K562 (cell line): ENCODE measurements around the gene YBEY. TPM values are rescaled to one million over a fixed set of nuclear protein-coding genes. Genes with fewer than 3 reads are reported as not detected.

Source experiments
- FIP1L1 ChIP-seq: fragments of 200-400 bp; formaldehyde crosslinking; IDR thresholded peaks from 2 replicates; pipeline ENCODE4 v1.6.1; 2018; ENCODE audit warnings: mild to moderate bottlenecking, low read depth, low read length; ENCODE audit not compliant: poor library complexity, severe bottlenecking
- FOXM1 ChIP-seq, 2 experiments: fragments of 450-650 bp in 1 of 2; sonication (generic) in 1 of 2; formaldehyde crosslinking in 1 of 2; IDR thresholded peaks; 2 replicates each; pipeline versions ENCODE4 v1.6.1 to v1.9.0; 2017 to 2022; ENCODE audit warnings: low read depth in 2 of 2, mild to moderate bottlenecking in 2 of 2, missing genetic modification reagents in 1 of 2, moderate library complexity in 1 of 2
- POLR2G ChIP-seq: fragments of 200-400 bp; formaldehyde crosslinking; IDR thresholded peaks from 2 replicates; pipeline ENCODE4 v1.6.1; 2017; ENCODE audit warnings: low read depth, mild to moderate bottlenecking, antibody characterized with exemption, low read length, moderate library complexity
- polyA plus RNA-seq, 8 experiments: library from polyadenylated mRNA; depleted of rRNA in 4 of 8; stranded (reverse) in 5 of 8; unstranded in 3 of 8; fragments of >200 nt; fragmentation: Nextera tagmentation in 2 of 8; fragmentation: Illumina TruSeq in 1 of 8; extraction: Ambion mirVana in 2 of 8; extraction: Trizol in 1 of 8; gene quantifications; 2 replicates each; pipeline versions ENCODE4 v1.2.1 to v1.2.3, GENCODE V29; 2011 to 2014; ENCODE audit warnings: inconsistent platforms in 1 of 8, missing spikeins in 1 of 8
- total RNA-seq, 7 experiments: library from RNA; depleted of rRNA in 6 of 7; stranded (reverse); fragments of >200 nt in 6 of 7; fragmentation: Illumina TruSeq in 2 of 7; extraction: Trizol in 2 of 7; gene quantifications; 2 replicates each; pipeline versions ENCODE4 v1.2.1 to v1.2.3, GENCODE V29; 2011 to 2021; ENCODE audit warnings: low replicate concordance in 1 of 7
- TF ChIP-seq, protein P1 (sequence below): fragments of 450-650 bp; IDR thresholded peaks from 2 replicates; pipeline ENCODE4 v1.6.1; 2017; ENCODE audit warnings: mild to moderate bottlenecking, moderate library complexity
- TF ChIP-seq, protein P2 (sequence below): sonication (generic); formaldehyde crosslinking; IDR thresholded peaks from 2 replicates; pipeline ENCODE4 v1.8.0; 2022; ENCODE audit warnings: mild to moderate bottlenecking, missing genetic modification reagents, borderline replicate concordance
- TF ChIP-seq, protein P3 (sequence below): fragments of 450-650 bp; IDR thresholded peaks from 2 replicates; pipeline ENCODE4 v1.6.1; 2017; ENCODE audit warnings: antibody characterized with exemption

YBEY gene
- total and polyA plus RNA-seq, 9 of the 15 experiments (the other 6 are each of a cell fraction or from before 2014, with no cell fraction given): 6.4 to 28.0 (median 12.4) TPM

DNA sequence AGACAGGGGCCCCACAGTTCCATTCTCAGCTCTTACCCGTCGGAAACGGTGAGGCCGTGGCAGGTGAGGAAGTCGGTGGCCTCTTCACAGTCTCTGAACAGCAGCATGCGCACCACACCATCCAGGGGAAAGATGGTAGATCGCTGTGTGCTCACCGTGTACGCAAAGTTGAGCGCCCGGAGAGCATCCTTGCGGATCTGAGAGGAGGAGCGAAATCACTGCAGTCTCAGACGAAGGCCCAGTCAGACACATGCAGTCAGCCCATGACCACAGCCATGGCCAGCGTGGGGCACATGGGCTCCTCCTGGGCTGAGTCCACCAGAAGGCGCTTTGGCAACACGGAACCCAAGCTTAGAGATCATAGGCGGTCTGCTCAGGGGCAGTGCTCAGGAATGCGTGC lies 19.2 kb upstream of the YBEY start (continued):
- TF ChIP-seq FIP1L1: no peak
- TF ChIP-seq FOXM1 (IDR thresholded peaks at IDR 0.05; ENCODE audit: low read depth): no peak
- TF ChIP-seq FOXM1 (CRISPR knock-in tag; IDR thresholded peaks at IDR 0.05; ENCODE audit: low read depth): no peak
- TF ChIP-seq POLR2G: peak; percentile 59
- TF ChIP-seq, protein P1, sequence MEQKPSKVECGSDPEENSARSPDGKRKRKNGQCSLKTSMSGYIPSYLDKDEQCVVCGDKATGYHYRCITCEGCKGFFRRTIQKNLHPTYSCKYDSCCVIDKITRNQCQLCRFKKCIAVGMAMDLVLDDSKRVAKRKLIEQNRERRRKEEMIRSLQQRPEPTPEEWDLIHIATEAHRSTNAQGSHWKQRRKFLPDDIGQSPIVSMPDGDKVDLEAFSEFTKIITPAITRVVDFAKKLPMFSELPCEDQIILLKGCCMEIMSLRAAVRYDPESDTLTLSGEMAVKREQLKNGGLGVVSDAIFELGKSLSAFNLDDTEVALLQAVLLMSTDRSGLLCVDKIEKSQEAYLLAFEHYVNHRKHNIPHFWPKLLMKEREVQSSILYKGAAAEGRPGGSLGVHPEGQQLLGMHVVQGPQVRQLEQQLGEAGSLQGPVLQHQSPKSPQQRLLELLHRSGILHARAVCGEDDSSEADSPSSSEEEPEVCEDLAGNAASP: no peak
- TF ChIP-seq, protein P2, sequence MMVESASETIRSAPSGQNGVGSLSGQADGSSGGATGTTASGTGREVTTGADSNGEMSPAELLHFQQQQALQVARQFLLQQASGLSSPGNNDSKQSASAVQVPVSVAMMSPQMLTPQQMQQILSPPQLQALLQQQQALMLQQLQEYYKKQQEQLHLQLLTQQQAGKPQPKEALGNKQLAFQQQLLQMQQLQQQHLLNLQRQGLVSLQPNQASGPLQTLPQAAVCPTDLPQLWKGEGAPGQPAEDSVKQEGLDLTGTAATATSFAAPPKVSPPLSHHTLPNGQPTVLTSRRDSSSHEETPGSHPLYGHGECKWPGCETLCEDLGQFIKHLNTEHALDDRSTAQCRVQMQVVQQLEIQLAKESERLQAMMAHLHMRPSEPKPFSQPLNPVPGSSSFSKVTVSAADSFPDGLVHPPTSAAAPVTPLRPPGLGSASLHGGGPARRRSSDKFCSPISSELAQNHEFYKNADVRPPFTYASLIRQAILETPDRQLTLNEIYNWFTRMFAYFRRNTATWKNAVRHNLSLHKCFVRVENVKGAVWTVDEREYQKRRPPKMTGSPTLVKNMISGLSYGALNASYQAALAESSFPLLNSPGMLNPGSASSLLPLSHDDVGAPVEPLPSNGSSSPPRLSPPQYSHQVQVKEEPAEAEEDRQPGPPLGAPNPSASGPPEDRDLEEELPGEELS: no peak
- TF ChIP-seq, protein P3, sequence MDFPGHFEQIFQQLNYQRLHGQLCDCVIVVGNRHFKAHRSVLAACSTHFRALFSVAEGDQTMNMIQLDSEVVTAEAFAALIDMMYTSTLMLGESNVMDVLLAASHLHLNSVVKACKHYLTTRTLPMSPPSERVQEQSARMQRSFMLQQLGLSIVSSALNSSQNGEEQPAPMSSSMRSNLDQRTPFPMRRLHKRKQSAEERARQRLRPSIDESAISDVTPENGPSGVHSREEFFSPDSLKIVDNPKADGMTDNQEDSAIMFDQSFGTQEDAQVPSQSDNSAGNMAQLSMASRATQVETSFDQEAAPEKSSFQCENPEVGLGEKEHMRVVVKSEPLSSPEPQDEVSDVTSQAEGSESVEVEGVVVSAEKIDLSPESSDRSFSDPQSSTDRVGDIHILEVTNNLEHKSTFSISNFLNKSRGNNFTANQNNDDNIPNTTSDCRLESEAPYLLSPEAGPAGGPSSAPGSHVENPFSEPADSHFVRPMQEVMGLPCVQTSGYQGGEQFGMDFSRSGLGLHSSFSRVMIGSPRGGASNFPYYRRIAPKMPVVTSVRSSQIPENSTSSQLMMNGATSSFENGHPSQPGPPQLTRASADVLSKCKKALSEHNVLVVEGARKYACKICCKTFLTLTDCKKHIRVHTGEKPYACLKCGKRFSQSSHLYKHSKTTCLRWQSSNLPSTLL: no peak
